ENCODE data around the gene TCF4.

The TCF4 gene

DNA sequence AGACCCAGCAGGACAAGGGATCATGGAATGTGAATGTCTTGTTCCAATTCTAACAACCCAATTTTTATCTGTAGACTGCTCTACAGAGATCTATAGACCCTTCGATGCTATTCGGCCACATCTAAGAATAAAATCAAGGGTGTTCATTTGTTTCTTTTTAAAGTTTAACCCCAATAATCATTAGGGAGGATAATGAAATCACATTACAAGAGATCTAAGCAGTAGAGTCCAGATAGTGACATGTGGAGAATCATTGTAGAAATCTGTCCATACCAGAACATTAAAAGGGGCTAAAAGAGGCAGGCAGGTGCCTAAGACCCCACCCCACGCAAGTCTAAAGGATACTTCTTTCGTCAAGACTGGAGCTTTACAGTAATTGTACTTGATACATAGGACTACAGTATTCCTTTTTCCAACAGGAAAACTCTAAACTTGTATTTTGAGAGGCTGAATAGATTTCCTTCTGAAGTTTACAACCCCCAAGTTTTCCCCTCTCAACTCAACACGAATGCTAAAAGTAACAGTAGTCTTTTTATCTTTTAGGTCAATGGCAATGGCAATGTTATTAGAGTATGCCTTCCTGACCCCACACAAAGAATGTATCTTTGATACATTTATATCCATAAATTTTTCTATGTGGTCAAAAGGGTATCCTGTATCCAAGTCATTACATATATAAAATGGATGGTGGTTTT is 183.7 kb downstream of the TCF4 start:
- TF ChIP-seq, protein P1, sequence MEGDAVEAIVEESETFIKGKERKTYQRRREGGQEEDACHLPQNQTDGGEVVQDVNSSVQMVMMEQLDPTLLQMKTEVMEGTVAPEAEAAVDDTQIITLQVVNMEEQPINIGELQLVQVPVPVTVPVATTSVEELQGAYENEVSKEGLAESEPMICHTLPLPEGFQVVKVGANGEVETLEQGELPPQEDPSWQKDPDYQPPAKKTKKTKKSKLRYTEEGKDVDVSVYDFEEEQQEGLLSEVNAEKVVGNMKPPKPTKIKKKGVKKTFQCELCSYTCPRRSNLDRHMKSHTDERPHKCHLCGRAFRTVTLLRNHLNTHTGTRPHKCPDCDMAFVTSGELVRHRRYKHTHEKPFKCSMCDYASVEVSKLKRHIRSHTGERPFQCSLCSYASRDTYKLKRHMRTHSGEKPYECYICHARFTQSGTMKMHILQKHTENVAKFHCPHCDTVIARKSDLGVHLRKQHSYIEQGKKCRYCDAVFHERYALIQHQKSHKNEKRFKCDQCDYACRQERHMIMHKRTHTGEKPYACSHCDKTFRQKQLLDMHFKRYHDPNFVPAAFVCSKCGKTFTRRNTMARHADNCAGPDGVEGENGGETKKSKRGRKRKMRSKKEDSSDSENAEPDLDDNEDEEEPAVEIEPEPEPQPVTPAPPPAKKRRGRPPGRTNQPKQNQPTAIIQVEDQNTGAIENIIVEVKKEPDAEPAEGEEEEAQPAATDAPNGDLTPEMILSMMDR (conservative IDR thresholded peaks at IDR 0.05; ENCODE audit: control insufficient read depth, insufficient read depth, low read depth, low read length), result no peak
- H3K4me3 ChIP-seq (ENCODE audit: control insufficient read depth, low read depth, low read length), result no peak overlapping the region
- no peak for DNase-seq (ENCODE audit: low read depth)

DNA sequence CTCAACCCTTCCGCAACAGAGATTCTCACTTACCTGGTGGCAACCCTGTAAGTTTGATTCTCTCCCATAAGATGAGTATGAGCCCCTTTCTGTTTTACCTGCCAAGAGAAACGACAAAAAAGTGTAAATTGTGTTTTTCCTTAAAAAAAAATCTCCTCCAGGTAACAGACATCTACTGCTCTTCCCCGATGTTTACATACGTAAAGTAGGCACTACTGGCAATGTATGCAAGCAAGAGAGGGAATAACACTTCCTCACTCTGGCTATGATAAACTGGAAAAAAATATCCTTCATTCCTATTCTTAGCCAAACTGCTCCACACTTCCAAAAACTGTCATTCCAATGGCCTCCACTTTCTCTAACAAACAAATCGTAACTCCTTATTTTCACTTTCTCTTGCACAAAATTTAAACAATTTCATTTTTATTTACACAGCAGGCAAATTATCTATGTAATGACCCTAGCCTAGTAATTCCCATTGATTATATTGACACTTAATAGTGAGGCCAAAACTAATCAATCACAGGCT is 184.5 kb downstream of the TCF4 start:
- DNase-seq (ENCODE audit: low read depth), result no peak
- TF ChIP-seq, protein P1 (conservative IDR thresholded peaks at IDR 0.05; ENCODE audit: control insufficient read depth, insufficient read depth, low read depth, low read length), result no peak
- no peak overlapping the region for H3K4me3 ChIP-seq (ENCODE audit: control insufficient read depth, low read depth, low read length)

DNA sequence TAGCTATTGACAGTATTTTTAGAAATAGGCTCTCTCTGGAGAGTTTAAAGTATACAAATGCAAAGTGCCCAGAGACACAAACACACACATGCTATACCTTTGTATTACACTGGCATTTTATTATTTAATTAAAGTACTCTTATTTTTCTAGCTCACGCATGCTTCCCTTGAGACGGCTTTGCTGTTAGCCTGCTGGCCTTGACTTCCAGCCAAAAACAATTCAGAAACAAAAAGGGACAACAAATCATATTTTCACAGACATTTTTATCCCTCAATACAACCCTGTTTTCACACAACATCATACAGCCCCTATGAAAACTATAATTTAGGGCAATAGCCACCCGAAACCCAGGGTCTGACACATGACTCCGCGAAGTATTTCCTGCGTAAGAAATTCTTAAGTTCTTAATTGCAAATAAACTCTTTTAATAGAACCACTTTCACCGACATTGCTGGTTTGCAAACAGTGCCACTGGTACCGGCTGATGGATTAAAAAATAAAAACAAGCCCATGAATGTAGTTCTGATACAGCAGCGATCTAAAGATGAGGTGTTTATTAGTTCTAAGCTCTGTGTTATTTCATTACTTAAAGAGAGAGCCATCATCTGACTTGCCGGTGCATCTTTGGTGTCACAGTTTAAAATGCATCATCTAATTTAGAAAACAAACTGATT is 185.1 kb downstream of the TCF4 start:
- DNase-seq (ENCODE audit: low read depth), result no peak
- H3K4me3 ChIP-seq (ENCODE audit: control insufficient read depth, low read depth, low read length), result peak overlapping the region; percentile 19
- TF ChIP-seq, protein P1 (conservative IDR thresholded peaks at IDR 0.05; ENCODE audit: control insufficient read depth, insufficient read depth, low read depth, low read length), result no peak

DNA sequence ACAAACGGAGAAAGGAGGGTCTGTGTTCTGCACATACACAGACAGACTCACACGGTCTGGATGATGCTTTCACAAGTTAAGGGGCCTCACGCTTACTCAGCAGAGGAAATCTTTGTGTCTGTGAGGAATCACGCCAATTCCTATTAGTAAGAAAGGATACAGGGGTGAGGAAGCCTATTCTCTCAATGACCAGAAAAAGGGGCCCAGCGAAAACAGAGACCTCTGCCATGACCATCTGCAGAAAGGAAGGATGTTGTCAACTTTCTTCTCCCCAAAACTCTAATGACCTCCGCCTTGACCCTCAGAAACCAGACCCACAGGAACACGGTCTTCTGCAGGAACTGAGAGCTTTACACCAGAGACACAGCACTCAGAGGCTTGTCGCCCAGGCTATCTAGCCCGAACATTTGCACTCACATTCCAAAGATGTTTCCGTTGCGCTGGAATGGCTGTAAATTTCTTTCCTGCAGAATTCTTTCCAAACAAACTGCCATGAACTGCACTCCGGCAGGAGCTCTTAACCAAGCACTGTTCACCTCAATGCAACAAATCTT is 186.3 kb downstream of the TCF4 start:
- TF ChIP-seq, protein P1 (conservative IDR thresholded peaks at IDR 0.05; ENCODE audit: control insufficient read depth, insufficient read depth, low read depth, low read length), result no peak
- peak overlapping the region; percentile 31 for H3K4me3 ChIP-seq (ENCODE audit: control insufficient read depth, low read depth, low read length)

DNA sequence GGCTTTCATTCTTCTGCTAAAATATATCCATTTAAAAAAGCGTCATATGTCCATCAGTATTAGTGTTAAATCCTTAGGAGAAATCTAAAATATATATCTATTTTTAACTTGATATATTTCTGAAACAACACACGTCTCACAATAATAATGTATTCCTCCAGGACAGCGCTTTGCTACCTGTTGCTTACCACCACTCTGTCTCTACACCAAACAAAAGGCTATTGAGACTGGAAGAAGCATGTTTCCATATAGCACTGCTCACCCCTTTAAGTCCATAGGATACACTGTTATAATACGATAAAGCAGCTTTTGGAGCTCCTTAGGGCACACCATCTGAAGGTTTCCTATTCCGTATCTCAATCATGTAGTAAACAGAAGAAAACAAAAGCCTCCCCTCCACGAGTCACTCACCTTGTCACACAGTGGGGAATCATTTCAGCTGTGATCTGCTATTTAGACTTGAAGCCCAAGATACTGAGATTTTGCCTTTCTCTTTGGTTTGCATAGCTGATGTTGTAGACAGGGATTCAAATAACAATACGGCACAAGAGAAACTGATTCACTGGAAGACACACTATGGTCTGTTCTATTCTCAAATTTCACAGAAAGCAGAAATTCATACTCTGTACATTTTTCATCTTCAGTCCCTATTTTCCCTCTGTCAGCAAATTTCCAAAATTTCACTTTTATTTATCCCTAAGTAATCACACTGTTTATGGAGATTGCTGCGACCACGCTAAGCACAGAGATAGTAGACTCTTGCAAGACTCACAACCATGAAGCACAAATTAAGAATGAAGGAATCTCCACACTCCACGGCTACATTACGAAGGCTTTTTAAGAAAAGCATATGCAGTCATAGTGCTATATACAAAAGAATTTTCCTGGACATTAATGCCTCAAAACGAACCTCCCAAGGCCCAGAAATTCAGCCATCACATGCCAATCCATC is 187.1 kb downstream of the TCF4 start:
- TF ChIP-seq, protein P1 (conservative IDR thresholded peaks at IDR 0.05; ENCODE audit: control insufficient read depth, insufficient read depth, low read depth, low read length), result no peak
- peak overlapping the region; percentile 31 for H3K4me3 ChIP-seq (ENCODE audit: control insufficient read depth, low read depth, low read length)
- DNase-seq (ENCODE audit: low read depth), result no peak

More for the DNA sequence above, 186.3 kb downstream of the TCF4 start:
- DNase-seq (ENCODE audit: low read depth), result peak; percentile 83

DNA sequence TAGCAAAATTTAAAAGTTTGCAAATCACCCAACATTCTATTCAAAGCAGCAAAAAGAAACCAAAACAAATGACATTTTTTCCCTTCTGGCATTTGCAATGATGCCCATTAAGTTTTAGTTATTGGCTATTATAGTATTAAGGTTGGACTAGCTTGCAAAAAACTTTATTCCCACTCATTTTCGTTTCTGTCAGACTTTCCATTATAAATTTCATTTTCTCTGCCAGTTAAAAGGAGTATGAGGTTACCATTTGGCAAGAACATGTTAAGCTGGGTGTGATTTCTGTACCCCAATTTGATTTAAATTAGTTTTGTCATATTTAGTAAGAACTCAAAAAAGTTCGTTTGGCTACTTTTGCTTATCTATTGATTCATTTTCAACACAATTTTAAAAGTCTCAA is 187.9 kb downstream of the TCF4 start:
- TF ChIP-seq, protein P1 (conservative IDR thresholded peaks at IDR 0.05; ENCODE audit: control insufficient read depth, insufficient read depth, low read depth, low read length), result no peak
- no peak for DNase-seq (ENCODE audit: low read depth)
- no peak overlapping the region for H3K4me3 ChIP-seq (ENCODE audit: control insufficient read depth, low read depth, low read length)

Measured in fibroblast of mammary gland (primary cell).